BE2C (cell line): ENCODE data around the gene AGAP2.
A peak's percentile ranks its signal among the peaks of the same experiment; 100 is the strongest.

ENCODE experiments used
- DNase-seq: peaks from one replicate; pipeline ENCODE4 v3.0.0-alpha.2; 2020
- H3K27me3 ChIP-seq: fragments of 250-450 bp; sonication (Bioruptor Pico); 2 replicates; pipeline ENCODE4 v1.5.1; 2020; ENCODE audit warnings: mild to moderate bottlenecking
- H3K36me3 ChIP-seq: fragments of 250-450 bp; sonication (Bioruptor Pico); 2 replicates; pipeline ENCODE4 v1.5.1; 2020; ENCODE audit warnings: mild to moderate bottlenecking
- H3K4me1 ChIP-seq: fragments of 250-450 bp; sonication (Bioruptor Pico); 2 replicates; pipeline ENCODE4 v1.5.1; 2020
- H3K4me3 ChIP-seq: 2 replicates; pipeline ENCODE4 v1.5.1; 2011; ENCODE audit warnings: low read depth, low read length
- H3K9me3 ChIP-seq: fragments of 250-450 bp; sonication (Bioruptor Pico); 2 replicates; pipeline ENCODE4 v1.5.1; 2020
- TF ChIP-seq, protein P1 (sequence below): IDR thresholded peaks from 2 replicates; pipeline ENCODE4 v1.5.1; 2012; ENCODE audit warnings: mild to moderate bottlenecking, low read depth, low read length

Gene AGAP2

DNA sequence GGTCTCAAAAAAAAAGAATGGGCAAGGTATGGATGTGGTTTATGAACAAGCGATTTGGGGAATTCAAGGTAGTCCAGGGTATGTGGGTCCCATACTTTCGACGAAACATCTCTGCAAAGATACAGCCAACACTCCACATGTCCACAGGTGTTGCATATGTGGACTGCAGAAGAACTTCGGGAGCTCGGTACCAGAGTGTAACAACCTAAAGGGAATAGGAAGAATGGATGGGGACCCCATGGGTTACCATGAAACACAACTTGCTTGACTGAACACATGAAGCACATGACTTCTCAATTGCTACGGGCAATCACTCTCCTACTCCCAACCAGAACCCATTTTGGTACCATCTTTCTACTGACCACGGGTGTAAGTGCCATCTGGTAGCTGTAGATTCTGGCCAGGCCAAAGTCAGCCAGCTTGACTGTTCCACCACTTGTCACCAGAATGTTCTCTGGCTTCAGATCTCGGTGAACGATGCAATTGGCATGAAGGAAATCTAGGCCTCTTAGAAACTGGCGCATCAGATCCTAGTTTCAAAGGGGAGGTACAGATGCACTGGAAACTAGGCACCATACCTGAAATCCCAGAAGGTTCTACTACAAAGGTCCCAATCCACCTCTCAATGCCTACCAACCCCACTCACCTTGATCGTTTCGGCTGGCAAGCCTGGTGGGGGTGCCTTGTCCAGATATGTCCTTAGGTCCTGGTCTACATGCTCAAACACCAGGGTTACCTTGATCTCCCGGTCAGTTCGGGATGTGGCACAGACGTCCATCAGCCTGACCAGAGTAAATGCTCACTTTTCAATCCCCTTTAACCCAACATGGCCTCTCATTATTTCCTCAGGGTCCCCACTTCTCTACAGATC lies 12.3 kb upstream of the AGAP2 start:
- DNase-seq, result no peak
- TF ChIP-seq, protein P1, sequence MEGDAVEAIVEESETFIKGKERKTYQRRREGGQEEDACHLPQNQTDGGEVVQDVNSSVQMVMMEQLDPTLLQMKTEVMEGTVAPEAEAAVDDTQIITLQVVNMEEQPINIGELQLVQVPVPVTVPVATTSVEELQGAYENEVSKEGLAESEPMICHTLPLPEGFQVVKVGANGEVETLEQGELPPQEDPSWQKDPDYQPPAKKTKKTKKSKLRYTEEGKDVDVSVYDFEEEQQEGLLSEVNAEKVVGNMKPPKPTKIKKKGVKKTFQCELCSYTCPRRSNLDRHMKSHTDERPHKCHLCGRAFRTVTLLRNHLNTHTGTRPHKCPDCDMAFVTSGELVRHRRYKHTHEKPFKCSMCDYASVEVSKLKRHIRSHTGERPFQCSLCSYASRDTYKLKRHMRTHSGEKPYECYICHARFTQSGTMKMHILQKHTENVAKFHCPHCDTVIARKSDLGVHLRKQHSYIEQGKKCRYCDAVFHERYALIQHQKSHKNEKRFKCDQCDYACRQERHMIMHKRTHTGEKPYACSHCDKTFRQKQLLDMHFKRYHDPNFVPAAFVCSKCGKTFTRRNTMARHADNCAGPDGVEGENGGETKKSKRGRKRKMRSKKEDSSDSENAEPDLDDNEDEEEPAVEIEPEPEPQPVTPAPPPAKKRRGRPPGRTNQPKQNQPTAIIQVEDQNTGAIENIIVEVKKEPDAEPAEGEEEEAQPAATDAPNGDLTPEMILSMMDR, result no peak
- H3K9me3 ChIP-seq, result no peaks in the 10 kb centered on the region
- peak overlapping the region; percentile 92 for H3K4me3 ChIP-seq
- peaks cover 3% of the 10 kb centered on the region for H3K27me3 ChIP-seq
- H3K36me3 ChIP-seq, result peaks cover 48% of the 10 kb centered on the region
- H3K4me1 ChIP-seq, result peaks cover 4% of the 10 kb centered on the region; the same call in 1 of the 2 replicates

DNA sequence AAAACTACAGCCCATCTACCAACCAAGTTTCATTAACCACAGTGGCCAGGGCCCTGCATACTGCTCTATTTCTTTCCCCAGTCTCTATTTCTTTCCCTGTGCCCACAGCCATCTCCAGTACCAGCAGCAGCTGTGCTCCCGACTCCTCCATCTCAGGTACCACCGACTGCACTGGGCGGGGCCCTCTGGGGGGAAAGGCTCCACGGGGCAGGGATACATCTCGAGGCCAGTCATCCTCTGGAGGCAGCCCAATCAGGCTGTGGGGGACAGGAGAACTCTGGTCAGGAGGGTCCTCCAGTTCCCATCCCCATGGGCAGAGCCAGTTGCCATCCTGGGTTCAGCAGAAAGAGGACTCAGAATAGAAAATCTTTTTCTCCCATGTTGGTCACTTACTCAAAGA lies 10.5 kb upstream of the AGAP2 start:
- no peak overlapping the region for H3K4me3 ChIP-seq
- H3K36me3 ChIP-seq, result peaks cover 48% of the 10 kb centered on the region
- TF ChIP-seq, protein P1, result no peak
- H3K4me1 ChIP-seq, result peaks cover 7% of the 10 kb centered on the region
- H3K27me3 ChIP-seq, result no peaks in the 10 kb centered on the region
- DNase-seq, result no peak
- H3K9me3 ChIP-seq, result no peaks in the 10 kb centered on the region

DNA sequence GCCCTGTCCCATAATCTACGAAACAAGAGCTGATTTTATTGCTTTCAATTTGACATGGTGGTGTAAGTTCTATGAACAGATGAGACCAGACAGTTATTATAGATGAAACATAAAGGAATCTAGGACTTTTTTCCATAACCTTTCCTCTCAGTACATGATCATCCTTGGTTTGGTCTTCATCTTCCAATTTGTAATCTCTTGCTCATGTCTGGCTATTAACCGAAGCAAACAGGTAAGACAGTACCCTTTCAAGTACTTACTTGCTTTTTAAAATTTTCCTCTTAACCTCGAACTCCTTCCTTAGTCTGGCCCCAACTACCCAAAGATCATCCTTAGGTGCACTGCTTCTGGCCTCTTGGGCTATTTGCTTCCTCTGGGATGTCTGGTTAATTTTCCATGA lies 7.5 kb upstream of the AGAP2 start:
- peak overlapping the region; percentile 96 for H3K4me3 ChIP-seq
- peaks cover 44% of the 10 kb centered on the region for H3K36me3 ChIP-seq
- H3K9me3 ChIP-seq, result no peaks in the 10 kb centered on the region
- peaks cover 1% of the 10 kb centered on the region; the same call in 1 of the 2 replicates for H3K27me3 ChIP-seq
- no peak for DNase-seq
- peaks cover 3% of the 10 kb centered on the region; the same call in 1 of the 2 replicates for H3K4me1 ChIP-seq
- TF ChIP-seq, protein P1, result no peak

DNA sequence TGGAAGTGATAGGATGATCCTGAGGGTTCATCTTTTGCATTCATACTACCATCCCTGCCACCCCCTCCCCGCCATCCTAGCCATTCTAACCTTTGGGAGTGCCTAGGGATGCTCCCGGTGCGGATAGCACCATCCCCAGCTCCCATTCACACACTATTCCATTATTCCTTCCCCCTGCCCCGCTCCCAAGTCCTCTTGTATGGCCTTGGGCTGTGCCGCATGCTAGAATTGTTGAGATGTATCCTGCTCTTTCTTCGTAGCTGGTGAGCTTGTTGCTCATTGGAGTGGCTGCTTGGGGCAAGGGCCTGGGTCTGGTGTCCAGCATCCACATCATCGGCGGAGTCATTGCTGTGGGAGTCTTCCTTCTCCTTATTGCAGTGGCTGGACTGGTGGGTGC lies 6.9 kb upstream of the AGAP2 start:
- Histone ChIP-seq H3K9me3 (no peaks in the 10 kb centered on the region), H3K36me3 (peaks cover 39% of the 10 kb centered on the region), H3K4me1 (peaks cover 3% of the 10 kb centered on the region; the same call in 1 of the 2 replicates), H3K4me3 (peak overlapping the region; percentile 96), H3K27me3 (peaks cover 6% of the 10 kb centered on the region; the same call in 1 of the 2 replicates)
- DNase-seq, result no peak
- TF ChIP-seq, protein P1, result no peak

DNA sequence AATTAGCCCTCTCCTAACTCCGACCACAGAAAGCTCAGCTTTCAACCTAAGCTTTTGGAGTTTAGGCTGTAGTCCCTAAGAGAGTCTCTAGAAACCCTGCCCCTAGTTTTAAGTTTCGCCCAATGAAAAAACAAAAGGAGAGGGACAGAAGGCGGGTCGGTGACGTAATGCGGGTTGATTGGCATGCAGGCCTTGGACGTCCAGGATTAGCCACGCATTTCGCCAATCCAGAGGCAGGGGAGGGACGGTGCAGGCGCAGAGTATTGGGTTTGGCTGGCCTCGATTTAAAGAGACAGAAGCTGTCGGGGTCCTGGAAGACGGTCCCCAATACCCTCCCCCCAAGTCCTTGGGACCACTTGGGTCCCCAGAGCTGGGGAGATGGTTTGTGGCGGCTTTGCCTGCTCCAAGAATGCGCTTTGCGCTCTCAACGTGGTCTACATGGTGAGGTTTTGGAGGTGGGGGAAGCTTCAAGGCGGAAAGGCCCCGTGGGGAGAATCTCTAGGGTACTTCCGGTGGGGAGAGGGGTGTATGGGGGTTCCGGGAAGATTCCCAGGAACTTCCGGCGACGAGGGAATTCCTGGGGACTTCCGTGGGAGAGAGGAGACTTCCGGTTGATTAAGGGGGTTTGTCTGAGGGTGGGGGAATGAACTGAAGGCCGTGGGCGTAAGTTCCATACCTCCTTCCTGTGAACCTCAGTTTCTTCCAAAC lies 6.4 kb upstream of the AGAP2 start, which contains the start of gene TSPAN31:
Gene TSPAN31 (plus strand): TSS at position 263 of the 708 bp plus-strand sequence. CDS start 116 bp downstream, at position 379.
- peaks cover 3% of the 10 kb centered on the region; the same call in 1 of the 2 replicates for H3K4me1 ChIP-seq
- DNase-seq, result peak; percentile 96
- H3K36me3 ChIP-seq, result peaks cover 35% of the 10 kb centered on the region
- peaks cover 10% of the 10 kb centered on the region for H3K27me3 ChIP-seq
- TF ChIP-seq, protein P1, result no peak
- H3K4me3 ChIP-seq, result peak within 1 kb of the TSS; percentile 96
- H3K9me3 ChIP-seq, result no peaks in the 10 kb centered on the region
